ENCODE measurements around the gene IRF3. TPM values are rescaled to one million over a fixed set of nuclear protein-coding genes. Genes with fewer than 3 reads are reported as not detected.

Gene IRF3
- total RNA-seq, 1 experiment from 2014 or later = 189 TPM

- Mint-ChIP-seq H3K4me1 (ENCODE audit: low read depth, unreplicated experiment) (peaks cover 15% of the 10 kb centered on the region), H3K9me3 (ENCODE audit: low read depth, unreplicated experiment) (no peaks in the 10 kb centered on the region), H3K27me3 (ENCODE audit: unreplicated experiment) (no peaks in the 10 kb centered on the region), H3K27ac (ENCODE audit: unreplicated experiment) (no peak overlapping the region), H3K4me3 (ENCODE audit: low read depth, unreplicated experiment) (no peak overlapping the region), H3K36me3 (ENCODE audit: insufficient read depth, unreplicated experiment) (peaks cover 74% of the 10 kb centered on the region)
- TF ChIP-seq CTCF (IDR thresholded peaks at IDR 0.05; ENCODE audit: unreplicated experiment) = no peak
- intact Hi-C loops (cut with micrococcal nuclease; ENCODE audit: unreplicated experiment) = no loop called here
- no peak for DNase-seq
- no TSS peak for BruUV-seq (replicated peaks)
- CTCF ChIA-PET = interaction anchor here (0.7 kb wide), 1 partner anchor 1201 kb away, joined by 4 read pairs; no protein-coding TSS in a partner anchor
These were observed 48.7 kb downstream of the IRF3 start for GRCh38 chr19:49616945-49617344.

- H3K27me3 Mint-ChIP-seq (ENCODE audit: unreplicated experiment) = no peaks in the 10 kb centered on the region
- no peak overlapping the region for H3K27ac Mint-ChIP-seq (ENCODE audit: unreplicated experiment)
- peaks cover 15% of the 10 kb centered on the region for H3K4me1 Mint-ChIP-seq (ENCODE audit: low read depth, unreplicated experiment)
- BruUV-seq (replicated peaks) = no TSS peak
- TF ChIP-seq CTCF (IDR thresholded peaks at IDR 0.05; ENCODE audit: unreplicated experiment) = no peak
- peaks cover 70% of the 10 kb centered on the region for H3K36me3 Mint-ChIP-seq (ENCODE audit: insufficient read depth, unreplicated experiment)
- CTCF ChIA-PET = no interaction called here
- no peak for DNase-seq
- H3K4me3 Mint-ChIP-seq (ENCODE audit: low read depth, unreplicated experiment) = no peak overlapping the region
- no peaks in the 10 kb centered on the region for H3K9me3 Mint-ChIP-seq (ENCODE audit: low read depth, unreplicated experiment)
- intact Hi-C loops (cut with micrococcal nuclease; ENCODE audit: unreplicated experiment) = no loop called here
These were observed 49.1 kb downstream of the IRF3 start for GRCh38 chr19:49616532-49616931.

GRCh38 chr19:49615861-49616260 is 49.8 kb downstream of the IRF3 start:
- CTCF ChIA-PET = no interaction called here
- peaks cover 15% of the 10 kb centered on the region for H3K4me1 Mint-ChIP-seq (ENCODE audit: low read depth, unreplicated experiment)
- no peak overlapping the region for H3K27ac Mint-ChIP-seq (ENCODE audit: unreplicated experiment)

GRCh38 chr19:49614096-49614833 is 51.4 kb downstream of the IRF3 start:
- peaks cover 74% of the 10 kb centered on the region for H3K36me3 Mint-ChIP-seq (ENCODE audit: insufficient read depth, unreplicated experiment)
- H3K27me3 Mint-ChIP-seq (ENCODE audit: unreplicated experiment) = no peaks in the 10 kb centered on the region
- peaks cover 15% of the 10 kb centered on the region for H3K4me1 Mint-ChIP-seq (ENCODE audit: low read depth, unreplicated experiment)
- no peak overlapping the region for H3K4me3 Mint-ChIP-seq (ENCODE audit: low read depth, unreplicated experiment)
- no peak overlapping the region for H3K27ac Mint-ChIP-seq (ENCODE audit: unreplicated experiment)
- no TSS peak for BruUV-seq (replicated peaks)
- intact Hi-C loops (cut with micrococcal nuclease; ENCODE audit: unreplicated experiment) = no loop called here
- no peak for TF ChIP-seq CTCF (IDR thresholded peaks at IDR 0.05; ENCODE audit: unreplicated experiment)
- no peaks in the 10 kb centered on the region for H3K9me3 Mint-ChIP-seq (ENCODE audit: low read depth, unreplicated experiment)
- CTCF ChIA-PET = no interaction called here
- DNase-seq = no peak

More at GRCh38 chr19:49615861-49616260, 49.8 kb downstream of the IRF3 start:
- Mint-ChIP-seq H3K9me3 (ENCODE audit: low read depth, unreplicated experiment) (no peaks in the 10 kb centered on the region), H3K4me3 (ENCODE audit: low read depth, unreplicated experiment) (no peak overlapping the region), H3K36me3 (ENCODE audit: insufficient read depth, unreplicated experiment) (peaks cover 71% of the 10 kb centered on the region), H3K27me3 (ENCODE audit: unreplicated experiment) (no peaks in the 10 kb centered on the region)
- DNase-seq = no peak
- no TSS peak for BruUV-seq (replicated peaks)
- no peak for TF ChIP-seq CTCF (IDR thresholded peaks at IDR 0.05; ENCODE audit: unreplicated experiment)
- intact Hi-C loops (cut with micrococcal nuclease; ENCODE audit: unreplicated experiment) = no loop called here

All from Calu3 (cell line).